Ureter (tissue), 1 donor: Measurements from ENCODE around the gene LGALS7. TPM values are rescaled to one million over a fixed set of nuclear protein-coding genes. Genes with fewer than 3 reads are reported as not detected.

ENCODE experiments used
- DNase-seq: peaks from one replicate; pipeline ENCODE4 v3.0.0-alpha.2; 2020; ENCODE audit warnings: low spot score
- total RNA-seq: library from RNA; stranded (reverse); gene quantifications from one replicate; pipeline ENCODE4 v1.2.4, GENCODE V29; 2023
- donor health status: DM: yes; HTN: yes; CAD: no.

Gene LGALS7
- total RNA-seq, 1 donor from 2014 or later = not detected

DNA sequence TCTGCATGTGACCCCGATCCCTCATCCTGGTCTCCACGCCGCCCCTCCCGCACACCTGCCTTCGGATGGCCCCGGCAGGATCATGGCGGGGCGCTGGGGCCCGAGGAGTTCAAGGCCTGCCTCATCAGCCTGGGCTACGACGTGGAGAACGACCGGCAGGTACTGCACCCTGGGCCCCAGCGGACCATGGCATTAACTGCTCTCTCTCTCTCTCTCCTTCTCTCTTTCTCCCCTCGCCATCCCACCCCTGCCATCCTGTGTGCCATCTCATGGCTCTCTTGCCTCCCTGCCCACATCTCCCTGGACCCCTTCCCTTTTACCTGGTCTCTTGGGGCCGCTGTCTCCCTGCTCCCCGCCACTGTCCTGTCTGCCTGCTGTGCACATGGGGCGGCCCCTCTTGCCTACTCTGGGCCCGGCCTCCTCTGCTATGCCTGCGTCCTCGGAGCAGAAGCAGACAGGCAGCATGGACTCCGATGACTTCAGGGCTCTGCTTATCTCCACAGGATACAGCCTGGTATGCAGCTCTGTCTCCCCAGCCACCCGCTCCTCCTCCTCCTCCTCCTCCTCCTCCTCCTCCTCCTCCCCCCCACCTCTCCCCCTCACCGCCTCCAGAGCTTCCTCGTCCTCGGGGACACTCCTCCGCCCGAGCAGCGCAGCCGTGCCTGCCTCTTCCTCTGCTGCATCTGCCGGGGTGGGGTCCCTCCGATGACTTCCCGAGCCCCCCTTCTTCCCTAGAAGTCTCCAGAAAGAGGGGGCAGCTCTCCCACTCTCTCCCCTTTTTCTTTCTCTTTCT, 45.3 kb downstream of the LGALS7 start:
- DNase-seq = no peak

DNA sequence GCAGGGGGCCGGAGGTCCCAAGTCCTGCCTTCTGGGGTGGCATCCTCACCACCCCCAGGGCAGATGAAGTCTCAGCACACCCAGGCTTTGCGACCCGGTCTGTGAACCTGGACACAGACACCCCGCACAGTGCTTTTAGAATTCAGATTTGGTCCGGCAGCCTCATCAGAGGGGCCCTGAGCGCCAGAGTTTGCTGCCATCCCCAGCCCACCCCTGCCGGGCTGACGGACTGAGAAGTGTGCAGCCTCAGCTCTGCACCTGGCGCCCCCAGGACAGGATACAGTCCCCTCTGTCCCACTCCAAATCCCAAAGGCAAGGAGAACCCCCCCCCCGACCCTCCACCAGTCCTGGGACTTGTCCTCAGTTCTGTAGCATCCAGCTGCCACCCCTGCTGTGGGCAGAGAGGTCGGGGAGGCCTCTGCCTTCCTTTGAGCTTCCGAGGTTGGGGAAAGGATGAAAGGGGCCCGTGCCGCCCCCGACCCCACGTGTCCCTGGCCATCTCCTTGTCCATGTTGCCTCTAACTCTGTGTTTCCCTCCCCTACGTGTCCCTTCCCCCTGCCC, 45.9 kb downstream of the LGALS7 start:
- no peak for DNase-seq

DNA sequence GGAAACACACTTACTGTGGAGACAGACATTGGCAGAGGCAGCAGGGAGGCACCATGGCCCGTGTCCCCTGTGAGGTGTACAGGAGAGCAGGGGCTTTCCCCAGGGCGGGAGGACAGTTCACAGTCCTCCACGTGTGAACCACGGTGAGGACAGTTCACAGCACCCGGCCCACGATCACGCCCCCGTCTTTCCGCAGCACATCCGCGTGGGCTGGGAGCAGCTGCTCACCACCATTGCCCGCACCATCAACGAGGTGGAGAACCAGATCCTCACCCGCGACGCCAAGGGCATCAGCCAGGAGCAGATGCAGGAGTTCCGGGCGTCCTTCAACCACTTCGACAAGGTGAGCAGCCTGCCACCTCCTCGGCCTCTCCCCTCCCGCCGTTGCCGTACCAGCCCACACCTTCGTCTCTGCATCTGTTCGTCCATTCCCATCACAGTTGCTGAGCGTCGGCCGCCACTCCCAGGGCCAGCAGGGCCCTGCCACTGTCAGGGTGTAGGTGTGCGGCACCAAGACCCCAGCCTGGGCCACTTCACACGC, 46.5 kb downstream of the LGALS7 start:
- no peak for DNase-seq

DNA sequence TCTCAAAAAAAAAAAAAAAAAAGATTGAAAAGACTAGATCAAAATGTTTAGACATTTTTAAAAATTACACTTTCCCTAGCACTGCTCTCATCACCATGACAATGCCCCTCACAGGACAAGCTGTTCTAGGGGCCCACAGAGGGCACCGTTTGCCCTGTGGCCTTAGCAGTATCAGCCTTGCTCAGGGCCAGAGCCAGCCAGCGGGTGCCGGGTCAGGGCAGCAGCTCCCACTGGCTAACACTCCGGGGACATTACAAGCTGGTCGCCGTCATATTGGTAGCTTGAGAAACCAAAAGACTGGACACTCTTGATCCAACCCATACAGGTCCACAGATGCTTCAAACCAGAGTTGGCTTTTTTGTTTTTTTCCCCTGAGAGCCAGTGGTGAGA, 47.0 kb downstream of the LGALS7 start:
- DNase-seq = no peak

DNA sequence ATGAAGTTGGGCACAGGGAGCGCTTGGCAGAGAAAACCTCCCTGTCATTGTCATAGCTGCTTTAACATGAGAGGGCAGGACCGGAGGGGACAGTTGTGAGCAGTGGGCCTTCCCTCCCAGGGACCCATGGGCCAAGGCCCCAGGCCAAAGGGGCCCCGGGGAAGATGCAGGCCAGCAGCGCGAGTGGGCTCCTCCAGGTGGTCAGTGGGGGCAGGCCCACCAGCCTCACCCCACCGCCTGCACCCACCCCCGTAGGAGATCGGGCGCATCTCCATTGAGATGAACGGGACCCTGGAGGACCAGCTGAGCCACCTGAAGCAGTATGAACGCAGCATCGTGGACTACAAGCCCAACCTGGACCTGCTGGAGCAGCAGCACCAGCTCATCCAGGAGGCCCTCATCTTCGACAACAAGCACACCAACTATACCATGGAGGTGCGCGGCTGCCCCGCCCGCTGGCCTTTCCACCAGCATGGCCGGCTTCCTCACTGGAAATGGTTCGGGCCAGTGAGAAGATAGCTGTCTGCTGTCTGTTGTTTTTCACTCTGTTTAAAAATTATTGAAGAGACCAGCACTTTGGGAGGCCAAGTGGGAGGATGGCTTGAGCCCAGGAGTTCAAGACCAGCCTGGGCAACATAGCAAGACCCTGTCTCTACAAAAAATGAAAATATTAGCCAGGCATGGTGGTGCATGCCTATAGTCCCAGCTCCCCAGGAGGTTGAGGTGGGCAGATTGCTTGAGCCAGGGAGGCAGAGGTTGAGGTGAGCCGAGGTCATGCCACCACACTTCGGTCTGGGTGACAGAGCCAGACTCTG, 47.6 kb downstream of the LGALS7 start:
- DNase-seq = no peak

DNA sequence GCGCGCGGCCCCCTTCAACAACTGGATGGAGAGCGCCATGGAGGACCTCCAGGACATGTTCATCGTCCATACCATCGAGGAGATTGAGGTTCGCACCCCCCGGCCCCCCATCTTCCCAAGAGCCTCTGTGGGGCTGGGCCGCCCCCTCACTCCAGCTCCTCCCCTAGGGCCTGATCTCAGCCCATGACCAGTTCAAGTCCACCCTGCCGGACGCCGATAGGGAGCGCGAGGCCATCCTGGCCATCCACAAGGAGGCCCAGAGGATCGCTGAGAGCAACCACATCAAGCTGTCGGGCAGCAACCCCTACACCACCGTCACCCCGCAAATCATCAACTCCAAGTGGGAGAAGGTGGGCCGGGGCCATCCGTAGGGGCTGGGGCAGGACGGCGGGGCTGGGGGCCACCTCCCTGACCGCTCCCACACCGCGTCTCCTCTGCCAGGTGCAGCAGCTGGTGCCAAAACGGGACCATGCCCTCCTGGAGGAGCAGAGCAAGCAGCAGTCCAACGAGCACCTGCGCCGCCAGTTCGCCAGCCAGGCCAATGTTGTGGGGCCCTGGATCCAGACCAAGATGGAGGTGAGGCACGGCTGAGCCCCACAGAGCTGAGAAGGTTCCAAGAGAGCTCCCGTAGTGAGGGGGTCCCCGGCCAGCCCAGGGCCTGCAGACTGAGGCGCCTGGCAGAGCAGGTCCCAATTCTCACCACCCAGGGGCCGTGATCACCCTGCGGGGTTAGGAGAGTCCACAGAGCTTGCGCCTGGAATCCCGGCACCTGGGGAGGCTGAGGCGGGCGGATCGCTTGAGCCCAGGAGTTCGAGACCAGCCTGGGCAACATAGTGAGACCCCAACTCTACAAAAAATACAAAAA, 49.1 kb downstream of the LGALS7 start:
- DNase-seq = no peak

DNA sequence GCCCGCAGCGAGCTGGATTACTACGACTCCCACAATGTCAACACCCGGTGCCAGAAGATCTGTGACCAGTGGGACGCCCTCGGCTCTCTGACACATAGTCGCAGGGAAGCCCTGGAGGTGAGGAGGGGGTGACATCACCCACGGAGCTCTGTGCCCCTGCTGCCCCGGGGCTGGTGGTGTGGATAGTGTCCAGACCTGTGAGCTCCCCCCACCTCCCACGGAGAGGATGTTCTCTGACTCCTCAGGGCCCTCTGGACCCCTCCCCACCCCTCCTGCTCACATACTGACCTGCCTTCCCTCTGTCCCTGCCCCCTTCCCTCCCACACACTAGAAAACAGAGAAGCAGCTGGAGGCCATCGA, 49.7 kb downstream of the LGALS7 start:
- DNase-seq = no peak

DNA sequence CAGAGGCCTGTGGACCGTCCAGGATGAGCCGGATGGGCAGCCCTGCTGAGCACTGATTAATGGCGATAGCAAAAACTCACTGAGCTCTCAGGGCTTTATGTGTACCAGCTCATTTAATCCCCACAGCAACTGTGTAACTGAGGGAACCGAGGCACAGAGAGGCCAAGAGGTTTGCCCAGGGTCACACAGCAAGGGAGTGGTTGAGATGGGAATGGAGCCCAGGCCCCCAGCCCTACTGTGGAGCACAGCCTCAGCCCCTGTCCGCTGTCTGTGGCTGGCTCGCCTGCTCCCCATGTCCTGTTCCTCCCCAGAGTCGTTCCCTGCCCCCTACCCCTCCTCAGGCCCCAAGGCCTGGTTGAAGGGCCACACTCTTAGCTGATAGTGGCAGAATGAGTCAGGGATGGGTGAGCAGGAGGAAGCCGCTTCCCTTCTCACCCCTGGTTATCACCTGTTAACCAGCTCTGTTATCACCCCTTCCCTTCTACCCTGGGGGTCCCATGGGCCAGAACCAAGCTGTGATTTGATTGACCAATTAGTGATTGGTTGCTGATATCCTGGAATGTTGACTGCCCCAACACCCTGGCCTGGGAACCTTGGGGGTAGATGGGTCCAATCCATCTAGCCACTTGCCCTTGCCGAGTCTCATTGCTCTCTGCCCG, 50.2 kb downstream of the LGALS7 start:
- no peak for DNase-seq

DNA sequence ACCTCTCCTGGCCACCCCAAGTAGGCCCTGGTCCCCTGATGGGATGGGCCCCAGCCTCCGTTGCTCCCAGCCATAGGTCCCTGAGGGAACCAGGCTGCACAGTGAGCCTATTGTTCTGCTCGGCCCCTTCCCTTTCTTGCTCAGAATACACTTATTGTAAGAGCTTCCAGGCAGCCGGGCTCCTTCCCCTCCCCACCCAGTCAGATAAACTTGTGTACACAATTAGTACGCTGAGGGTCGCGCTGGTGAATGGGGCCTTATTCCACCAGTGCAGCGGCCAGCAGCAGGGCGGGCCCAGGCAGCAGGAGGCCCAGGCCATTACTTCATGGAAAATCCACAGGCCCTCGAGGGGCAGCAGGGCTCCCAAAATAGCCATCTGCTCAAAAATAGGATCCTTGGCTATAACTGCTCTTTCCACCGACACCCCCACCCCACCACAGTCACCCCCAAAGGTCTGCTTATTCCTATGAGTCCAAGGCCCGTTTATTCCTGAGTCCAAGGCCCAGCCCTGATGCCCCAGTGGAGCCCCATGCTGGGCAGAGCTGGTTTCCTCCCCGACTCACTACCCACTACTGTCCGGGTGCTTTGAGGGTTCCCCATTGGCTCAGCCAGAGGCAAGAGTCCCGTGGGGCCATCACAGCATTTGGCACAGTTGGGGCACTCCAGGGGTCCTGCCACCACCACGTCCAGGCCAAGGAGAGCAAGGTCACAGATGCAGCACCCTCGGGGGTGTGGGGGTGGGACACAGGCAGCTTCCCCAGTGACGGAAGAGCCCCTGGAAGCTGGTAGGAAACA, 51.1 kb downstream of the LGALS7 start:
- DNase-seq = no peak

DNA sequence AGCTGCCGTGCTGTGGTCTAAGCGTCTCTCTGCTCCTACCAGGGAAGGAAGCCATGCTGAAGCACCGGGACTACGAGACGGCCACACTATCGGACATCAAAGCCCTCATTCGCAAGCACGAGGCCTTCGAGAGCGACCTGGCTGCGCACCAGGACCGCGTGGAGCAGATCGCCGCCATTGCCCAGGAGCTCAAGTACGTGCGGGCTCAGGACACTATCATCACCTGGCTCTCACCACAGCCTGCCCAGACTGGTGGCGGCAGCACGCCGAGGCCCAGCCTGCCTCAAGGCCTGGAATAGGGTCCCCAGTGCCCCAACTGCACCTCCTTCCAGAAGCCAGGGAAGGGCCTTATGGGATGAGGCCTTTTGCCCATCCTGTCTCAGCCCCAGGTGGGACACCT, 51.8 kb downstream of the LGALS7 start:
- no peak for DNase-seq

Other genes starting within 250 kb of the LGALS7 start
- 9.0 TPM for gene MAP4K1, start 155.6 kb downstream of the LGALS7 start, total RNA-seq
- gene EIF3K, start 154.3 kb downstream of the LGALS7 start, total RNA-seq = 322 TPM
- gene ACTN4, start 125.9 kb downstream of the LGALS7 start, total RNA-seq = 656 TPM
- gene CAPN12, start 29.0 kb downstream of the LGALS7 start, total RNA-seq = 27.6 TPM
- not detected for gene LGALS7B, start 15.7 kb upstream of the LGALS7 start, total RNA-seq
- gene LGALS4, start 39.4 kb upstream of the LGALS7 start, total RNA-seq = 9.2 TPM
- 175 TPM for gene ECH1, start 58.3 kb upstream of the LGALS7 start, total RNA-seq
- gene HNRNPL, start 76.5 kb upstream of the LGALS7 start, total RNA-seq = 295 TPM
- 14.1 TPM for gene RINL, start 104.8 kb upstream of the LGALS7 start, total RNA-seq
- 31.8 TPM for gene SIRT2, start 126.1 kb upstream of the LGALS7 start, total RNA-seq
- gene NFKBIB, start 126.5 kb upstream of the LGALS7 start, total RNA-seq = 20.0 TPM
- gene CCER2, start 138.7 kb upstream of the LGALS7 start, total RNA-seq = 0.99 TPM
- gene SARS2, start 157.2 kb upstream of the LGALS7 start, total RNA-seq = 44.0 TPM
- gene MRPS12, start 157.4 kb upstream of the LGALS7 start, total RNA-seq = 43.0 TPM
- gene FBXO17, start 202.2 kb upstream of the LGALS7 start, total RNA-seq = 14.9 TPM